ENCODE measurements around the gene BOC.

Gene BOC

GRCh38 chr3:113271189-113271588, 59.8 kb downstream of the BOC start:
- peak; percentile 45 for DNase-seq

GRCh38 chr3:113271594-113272384, 60.4 kb downstream of the BOC start:
- no peak for DNase-seq

- DNase-seq = no peak
These were observed 61.0 kb downstream of the BOC start for GRCh38 chr3:113272385-113272779.

- no peak for DNase-seq
These were observed 61.7 kb downstream of the BOC start for GRCh38 chr3:113273011-113273410.

GRCh38 chr3:113273604-113274378, 62.4 kb downstream of the BOC start:
- no peak for DNase-seq

- DNase-seq = no peak
These were observed 63.3 kb downstream of the BOC start for GRCh38 chr3:113274425-113275257.

GRCh38 chr3:113275258-113275556, 63.9 kb downstream of the BOC start:
- DNase-seq = no peak

- DNase-seq = no peak
These were observed 64.2 kb downstream of the BOC start for GRCh38 chr3:113275583-113275928.

GRCh38 chr3:113275929-113276750, 64.8 kb downstream of the BOC start:
- no peak for DNase-seq

GRCh38 chr3:113276751-113277080, 65.4 kb downstream of the BOC start:
- DNase-seq = no peak

GRCh38 chr3:113277414-113277813, 66.1 kb downstream of the BOC start:
- DNase-seq = no peak

- DNase-seq = no peak
These were observed 66.7 kb downstream of the BOC start for GRCh38 chr3:113277941-113278598.

GRCh38 chr3:113278599-113278955, 67.2 kb downstream of the BOC start:
- DNase-seq = no peak

- no peak for DNase-seq
These were observed 68.3 kb downstream of the BOC start for GRCh38 chr3:113279686-113280085.

GRCh38 chr3:113283306-113283705, 71.9 kb downstream of the BOC start:
- DNase-seq = no peak

GRCh38 chr3:113284453-113285050, 73.2 kb downstream of the BOC start:
- DNase-seq = no peak

GRCh38 chr3:113285226-113285625, 73.9 kb downstream of the BOC start:
- DNase-seq = no peak

GRCh38 chr3:113285741-113286140, 74.4 kb downstream of the BOC start:
- no peak for DNase-seq

- no peak for DNase-seq
These were observed 75.2 kb downstream of the BOC start for GRCh38 chr3:113286524-113286923.

- no peak for DNase-seq
These were observed 75.9 kb downstream of the BOC start for GRCh38 chr3:113287111-113287802.
